Activated naive CD8-positive, alpha-beta T cell treated with anti-CD3 and anti-CD28 coated beads, Interleukin-2, amount 50 U/mL, for 16 hours (primary cell): ENCODE results near the gene OBSCN.

ENCODE experiments used
- DNase-seq: peaks from one replicate; pipeline ENCODE4 v3.0.0-alpha.2; 2020; ENCODE audit warnings: low read depth, low spot score

Gene OBSCN

DNA sequence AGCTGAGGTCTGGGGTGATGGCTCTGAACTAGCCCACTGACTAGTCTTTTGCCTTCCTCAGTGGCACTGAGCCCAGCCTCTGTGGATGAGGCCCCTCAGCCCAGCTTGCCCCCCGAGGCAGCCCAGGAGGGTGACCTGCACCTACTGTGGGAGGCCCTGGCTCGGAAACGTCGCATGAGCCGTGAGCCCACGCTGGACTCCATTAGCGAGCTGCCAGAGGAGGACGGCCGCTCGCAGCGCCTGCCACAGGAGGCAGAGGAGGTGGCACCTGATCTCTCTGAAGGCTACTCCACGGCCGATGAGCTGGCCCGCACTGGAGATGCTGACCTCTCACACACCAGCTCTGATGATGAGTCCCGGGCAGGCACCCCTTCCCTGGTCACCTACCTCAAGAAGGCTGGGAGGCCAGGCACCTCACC, 111.0 kb downstream of the OBSCN start:
- no peak for DNase-seq

DNA sequence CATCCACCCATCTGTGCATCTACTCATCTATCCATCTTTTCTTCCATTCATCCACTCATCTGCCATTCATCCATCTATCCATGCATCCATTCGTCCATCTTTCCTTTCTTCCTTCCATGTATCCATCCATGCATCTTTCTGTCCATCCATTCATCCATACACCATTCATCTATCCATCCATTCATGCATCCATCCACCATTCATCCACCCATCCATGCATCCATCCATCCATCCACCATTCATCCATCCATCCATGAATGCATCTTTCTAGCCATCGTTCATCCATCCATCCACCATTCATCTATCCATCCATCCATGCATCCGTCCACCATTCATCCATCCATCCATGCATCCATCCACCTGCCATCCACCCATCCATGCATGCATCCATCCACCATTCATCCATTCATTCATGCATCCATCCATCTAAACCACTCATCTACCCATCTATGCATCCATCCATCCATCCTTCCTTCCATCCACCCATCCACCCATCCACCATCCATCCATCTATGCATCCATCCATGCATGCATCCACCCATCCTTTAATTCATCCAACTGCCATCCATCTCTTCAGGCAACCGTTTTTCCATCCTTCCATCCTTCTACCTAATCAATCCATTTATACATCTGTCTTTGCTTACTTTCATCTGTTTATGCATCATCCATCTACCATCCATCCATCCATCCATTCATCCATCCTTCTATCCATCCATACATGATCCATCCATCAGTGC, 111.7 kb downstream of the OBSCN start:
- DNase-seq = no peak

DNA sequence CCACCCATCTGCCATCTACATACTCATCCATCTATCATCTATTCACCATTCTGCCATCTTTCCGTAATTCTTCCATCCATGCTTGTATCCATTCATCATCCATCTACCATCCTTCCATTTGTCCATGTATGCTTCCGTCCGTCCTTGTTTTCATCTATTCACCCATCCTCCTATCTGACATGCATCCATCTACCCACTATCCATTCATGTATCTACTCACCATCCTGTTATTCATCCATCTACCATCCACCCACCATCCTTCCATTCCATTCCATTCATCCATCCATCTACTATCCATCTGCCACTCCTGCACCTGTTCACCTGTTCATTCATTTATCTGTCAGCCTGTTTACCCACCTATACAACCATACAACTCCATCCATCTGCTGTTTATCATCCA, 112.5 kb downstream of the OBSCN start:
- DNase-seq = no peak

DNA sequence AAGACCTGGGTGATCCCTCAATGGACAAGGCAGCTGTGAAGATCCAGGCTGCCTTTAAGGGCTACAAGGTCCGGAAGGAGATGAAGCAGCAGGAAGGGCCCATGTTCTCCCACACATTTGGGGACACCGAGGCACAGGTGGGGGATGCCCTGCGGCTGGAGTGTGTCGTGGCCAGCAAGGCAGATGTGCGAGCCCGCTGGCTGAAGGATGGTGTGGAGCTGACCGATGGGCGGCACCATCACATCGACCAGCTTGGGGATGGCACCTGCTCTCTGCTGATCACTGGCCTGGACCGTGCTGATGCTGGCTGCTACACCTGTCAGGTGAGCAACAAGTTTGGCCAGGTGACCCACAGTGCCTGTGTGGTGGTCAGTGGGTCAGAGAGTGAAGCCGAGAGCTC, 113.6 kb downstream of the OBSCN start:
- no peak for DNase-seq

DNA sequence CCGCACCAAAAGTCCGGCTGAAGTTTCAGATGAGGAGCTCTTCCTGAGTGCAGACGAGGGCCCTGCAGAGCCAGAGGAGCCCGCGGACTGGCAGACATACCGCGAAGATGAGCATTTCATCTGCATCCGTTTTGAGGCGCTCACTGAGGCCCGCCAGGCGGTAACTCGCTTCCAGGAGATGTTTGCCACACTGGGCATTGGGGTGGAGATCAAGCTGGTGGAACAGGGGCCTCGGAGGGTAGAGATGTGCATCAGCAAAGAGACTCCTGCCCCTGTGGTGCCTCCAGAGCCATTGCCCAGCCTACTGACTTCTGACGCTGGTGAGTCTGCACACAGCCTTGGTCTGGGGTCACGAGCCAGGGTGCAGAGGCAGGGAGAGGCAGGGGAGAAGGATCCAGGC, 114.1 kb downstream of the OBSCN start:
- no peak for DNase-seq

DNA sequence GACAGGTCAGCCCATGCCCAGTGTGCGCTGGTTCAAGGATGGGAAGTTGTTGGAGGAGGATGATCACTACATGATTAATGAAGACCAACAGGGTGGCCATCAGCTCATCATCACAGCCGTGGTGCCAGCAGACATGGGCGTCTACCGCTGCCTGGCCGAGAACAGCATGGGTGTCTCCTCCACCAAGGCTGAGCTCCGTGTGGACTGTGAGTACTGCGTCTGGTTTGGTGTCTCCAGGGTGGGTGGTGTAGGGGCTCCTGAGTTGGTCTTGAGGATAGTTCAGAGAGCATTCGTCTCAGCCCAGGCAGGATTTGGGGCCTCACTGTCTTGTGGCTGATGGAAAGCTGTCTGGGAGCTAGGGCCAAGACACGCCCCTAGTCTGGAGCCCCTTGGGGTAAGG, 115.6 kb downstream of the OBSCN start:
- no peak for DNase-seq

DNA sequence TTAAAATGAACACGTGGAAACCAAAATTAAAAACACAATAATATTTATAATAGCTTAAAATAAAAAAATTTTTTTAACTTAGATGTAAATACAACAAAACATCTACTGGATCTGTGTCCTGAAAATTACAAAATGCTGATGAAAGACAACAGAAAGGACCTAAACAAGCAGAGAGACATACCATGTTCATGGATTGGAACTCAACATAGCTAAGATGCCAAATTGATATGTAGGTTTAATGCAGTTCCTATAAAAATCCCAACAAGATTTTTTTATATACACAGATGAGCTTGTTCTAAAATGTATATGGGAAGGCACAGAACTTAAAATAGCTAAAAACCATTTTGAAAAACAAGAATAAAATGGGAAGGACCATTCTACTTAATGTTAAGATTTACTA, 117.4 kb downstream of the OBSCN start:
- DNase-seq = no peak

DNA sequence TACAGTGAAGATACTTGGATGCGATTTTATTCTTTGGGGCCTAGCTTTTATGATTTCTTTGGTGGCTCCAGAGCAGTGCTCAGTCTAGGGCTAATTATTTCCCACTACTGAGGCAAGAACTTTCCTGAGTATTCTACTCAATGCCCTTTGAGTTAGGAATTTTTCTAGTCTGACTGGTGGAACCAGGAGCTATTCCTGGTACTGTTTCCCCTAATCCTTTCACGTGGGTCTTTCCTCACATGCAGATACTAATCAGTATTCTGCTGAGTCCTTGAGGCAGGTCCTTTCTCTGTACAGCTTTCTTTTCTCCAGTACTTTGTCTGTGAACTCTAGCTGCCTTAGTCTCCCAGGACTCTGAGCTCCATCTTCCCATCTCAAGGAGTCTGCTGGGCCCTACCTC, 122.0 kb downstream of the OBSCN start:
- DNase-seq = no peak

DNA sequence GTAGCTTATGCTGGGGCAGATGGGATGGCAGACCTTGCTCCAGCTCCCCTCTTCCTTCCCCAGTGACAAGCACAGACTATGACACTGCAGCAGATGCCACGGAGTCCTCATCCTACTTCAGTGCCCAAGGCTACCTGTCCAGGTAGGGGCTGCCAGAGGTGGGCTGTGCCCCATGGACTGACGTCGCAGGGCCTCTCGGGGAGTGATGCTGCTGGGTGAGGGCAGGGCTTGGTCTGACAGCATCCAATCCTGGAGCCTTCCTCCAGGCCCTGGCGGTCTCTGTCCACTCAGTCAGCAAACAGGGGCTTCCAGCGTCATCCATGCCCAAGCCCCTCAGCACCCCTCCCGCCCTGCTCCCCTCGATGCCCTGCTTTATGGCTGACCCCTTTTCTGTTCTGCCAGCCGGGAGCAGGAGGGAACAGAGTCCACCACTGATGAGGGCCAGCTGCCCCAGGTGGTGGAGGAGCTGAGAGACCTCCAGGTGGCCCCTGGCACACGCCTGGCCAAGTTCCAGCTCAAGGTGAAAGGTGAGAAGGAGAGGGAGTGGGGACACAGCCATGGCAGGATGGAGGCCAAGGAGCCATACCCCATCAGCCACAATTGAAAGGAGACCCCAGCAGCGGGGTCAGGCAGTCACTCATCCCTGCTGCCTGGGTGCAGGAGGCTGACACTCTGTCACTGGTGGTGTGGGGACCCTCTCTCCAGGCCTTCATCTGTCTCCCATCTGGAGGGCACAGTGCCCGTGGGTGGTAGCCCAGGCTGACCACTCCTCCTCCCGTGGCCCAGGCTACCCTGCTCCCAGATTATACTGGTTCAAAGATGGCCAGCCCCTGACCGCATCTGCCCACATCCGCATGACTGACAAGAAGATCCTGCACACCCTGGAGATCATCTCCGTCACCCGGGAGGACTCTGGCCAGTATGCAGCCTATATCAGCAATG, 125.2 kb downstream of the OBSCN start:
- no peak for DNase-seq

DNA sequence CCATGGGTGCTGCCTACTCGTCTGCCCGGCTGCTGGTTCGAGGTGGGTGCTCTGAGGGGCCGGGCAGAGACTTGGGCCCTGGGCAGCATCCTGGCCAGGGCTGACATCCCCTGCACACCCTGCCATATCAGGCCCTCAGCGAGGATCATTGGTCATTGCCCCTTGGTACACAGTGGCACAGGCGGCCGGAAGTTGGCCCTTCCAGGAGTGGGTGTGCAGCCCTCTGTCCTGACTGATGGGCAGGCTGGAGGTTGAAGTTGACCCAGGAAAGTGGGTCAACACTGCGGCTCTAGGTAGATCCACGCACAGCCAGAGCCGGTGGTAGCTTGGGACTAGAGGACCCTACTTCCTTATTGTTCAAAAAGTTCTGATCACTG, 125.9 kb downstream of the OBSCN start:
- no peak for DNase-seq

DNA sequence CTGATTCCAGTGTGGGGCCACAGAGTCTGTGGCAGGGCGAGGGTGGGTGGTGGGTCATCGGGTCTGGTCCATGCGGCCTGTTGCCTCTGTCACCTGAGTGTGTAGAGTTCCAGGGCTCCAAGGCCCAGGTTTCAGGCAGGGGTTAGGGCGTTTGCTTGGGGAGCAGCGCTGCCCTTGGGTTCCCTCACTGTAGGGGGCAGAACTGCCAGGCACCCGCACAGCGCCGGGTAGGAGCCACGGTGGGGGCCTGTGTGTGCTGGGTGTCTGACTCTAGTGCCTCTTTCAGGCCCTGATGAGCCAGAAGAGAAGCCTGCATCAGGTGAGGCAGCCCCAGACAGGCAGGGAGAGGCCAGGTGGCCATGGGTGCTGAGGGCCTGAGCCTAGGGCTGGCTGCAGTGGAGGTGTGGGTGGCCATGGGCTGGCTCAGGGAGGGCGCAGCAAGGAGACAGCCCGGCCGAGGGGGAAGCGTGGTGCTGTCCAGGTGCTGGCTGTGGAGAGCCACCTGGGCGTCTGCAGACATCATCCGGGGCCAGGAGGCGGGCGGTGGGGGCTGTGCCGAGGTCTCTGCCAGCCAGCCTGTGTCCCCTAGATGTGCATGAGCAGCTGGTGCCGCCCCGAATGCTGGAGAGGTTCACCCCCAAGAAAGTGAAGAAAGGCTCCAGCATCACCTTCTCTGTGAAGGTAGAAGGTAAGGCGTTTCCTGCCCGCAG, 126.5 kb downstream of the OBSCN start:
- no peak for DNase-seq

DNA sequence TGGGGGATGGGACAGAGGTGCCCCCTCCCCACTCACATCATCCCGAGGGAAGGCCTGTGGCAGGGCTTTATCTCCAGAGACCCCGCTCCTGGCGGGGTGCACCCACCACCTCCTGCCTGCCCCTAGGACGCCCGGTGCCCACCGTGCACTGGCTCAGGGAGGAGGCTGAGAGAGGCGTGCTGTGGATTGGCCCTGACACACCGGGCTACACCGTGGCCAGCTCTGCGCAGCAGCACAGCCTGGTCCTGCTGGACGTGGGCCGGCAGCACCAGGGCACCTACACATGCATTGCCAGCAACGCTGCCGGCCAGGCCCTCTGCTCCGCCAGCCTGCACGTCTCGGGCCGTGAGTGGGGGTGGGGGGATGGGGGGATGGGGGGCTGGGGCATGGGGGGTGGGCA, 127.1 kb downstream of the OBSCN start:
- no peak for DNase-seq

DNA sequence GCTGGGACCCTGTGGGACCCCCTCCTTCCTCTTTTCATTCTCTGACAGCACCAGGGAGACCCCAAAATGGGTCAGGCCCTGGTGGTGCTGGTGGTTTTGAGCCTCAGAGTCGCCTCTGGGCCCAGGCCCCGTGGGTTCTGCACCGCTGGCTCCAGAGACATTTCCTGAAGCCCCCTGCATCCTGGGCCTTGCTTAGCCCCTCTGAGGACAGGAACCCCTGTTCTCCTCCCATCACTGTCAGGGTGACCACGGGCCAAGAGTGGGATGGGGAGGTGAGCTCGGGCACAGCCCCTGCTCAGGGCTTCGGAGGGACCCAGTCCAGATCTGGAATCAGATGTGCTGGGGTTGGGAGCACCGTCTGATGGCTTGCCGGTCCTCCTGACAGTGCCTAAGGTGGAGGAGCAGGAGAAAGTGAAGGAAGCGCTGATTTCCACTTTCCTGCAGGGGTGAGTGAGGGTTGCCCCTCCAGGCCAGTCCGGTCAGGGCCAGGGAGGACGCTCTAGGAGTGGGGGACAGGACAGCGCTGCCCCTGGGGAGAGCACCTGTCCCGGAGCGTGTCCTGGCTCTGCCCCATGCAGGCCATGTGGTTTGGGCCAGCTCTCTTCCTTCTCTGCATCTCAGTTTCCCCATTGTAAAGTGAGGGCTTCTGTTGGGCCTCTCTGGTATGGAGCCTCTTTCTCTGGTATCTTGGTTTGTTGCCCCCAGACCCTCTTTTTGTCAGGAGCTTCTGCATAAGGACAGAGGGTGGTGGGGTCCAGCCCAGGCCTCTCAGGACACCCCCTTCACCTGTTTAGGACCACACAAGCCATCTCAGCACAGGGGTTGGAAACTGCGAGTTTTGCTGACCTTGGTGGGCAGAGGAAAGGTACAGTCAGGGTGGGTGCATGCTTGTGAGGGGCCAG, 127.8 kb downstream of the OBSCN start:
- DNase-seq = no peak

DNA sequence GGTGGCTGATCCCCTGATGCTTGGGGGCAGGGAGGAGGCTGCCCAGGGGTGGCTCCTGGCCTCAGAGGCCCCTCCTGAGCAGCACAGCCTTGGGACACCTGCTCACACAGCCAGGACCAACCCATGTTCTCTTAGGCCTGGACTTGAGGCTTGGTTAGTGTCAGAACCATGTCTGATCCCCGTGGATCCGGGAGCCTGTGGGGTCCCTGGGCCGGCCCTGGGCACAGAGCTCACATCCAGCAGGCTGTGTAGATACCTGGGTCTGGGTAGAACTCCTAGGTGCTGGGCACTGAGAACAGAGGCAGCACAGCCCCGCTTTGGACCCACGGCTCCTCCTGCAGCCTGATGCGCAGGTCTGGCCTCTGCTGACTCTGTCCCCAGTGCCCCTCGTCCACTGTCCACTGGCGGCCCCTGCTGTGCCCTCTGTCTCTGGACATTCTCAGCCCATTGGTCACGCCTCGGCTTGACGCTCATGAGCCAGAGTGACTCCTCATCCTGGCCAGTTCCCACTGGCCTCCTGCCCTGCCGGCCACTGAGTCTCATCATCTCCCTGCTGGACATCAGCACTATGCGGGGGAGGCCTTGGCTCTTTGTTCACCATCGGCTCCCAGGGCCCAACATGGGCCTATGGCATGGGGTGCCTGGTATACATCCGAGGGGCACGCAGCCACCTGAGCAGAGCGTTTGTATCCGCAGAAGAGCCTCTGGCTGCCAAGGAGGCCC, 128.6 kb downstream of the OBSCN start:
- no peak for DNase-seq

DNA sequence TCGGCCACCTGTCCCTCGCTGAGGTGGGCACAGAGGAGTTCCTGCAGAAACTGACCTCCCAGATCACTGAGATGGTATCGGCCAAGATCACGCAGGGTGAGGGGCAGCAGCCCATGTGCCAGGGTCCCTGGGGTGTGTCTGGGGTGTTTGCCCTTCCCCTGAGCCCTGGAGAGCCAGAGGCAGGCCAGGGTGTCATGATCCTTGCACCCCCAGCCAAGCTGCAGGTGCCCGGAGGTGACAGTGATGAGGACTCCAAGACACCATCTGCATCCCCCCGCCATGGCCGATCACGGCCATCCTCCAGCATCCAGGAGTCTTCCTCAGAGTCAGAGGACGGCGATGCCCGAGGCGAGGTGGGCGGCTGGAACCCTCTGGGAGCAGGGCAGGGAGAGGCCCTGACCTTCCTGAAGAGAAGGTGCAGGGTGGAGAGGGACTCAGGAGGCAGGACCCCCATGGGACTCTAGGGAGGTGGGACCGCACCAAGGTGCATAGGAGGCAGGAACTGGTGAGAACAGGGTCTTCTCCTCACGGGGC, 129.3 kb downstream of the OBSCN start:
- no peak for DNase-seq

DNA sequence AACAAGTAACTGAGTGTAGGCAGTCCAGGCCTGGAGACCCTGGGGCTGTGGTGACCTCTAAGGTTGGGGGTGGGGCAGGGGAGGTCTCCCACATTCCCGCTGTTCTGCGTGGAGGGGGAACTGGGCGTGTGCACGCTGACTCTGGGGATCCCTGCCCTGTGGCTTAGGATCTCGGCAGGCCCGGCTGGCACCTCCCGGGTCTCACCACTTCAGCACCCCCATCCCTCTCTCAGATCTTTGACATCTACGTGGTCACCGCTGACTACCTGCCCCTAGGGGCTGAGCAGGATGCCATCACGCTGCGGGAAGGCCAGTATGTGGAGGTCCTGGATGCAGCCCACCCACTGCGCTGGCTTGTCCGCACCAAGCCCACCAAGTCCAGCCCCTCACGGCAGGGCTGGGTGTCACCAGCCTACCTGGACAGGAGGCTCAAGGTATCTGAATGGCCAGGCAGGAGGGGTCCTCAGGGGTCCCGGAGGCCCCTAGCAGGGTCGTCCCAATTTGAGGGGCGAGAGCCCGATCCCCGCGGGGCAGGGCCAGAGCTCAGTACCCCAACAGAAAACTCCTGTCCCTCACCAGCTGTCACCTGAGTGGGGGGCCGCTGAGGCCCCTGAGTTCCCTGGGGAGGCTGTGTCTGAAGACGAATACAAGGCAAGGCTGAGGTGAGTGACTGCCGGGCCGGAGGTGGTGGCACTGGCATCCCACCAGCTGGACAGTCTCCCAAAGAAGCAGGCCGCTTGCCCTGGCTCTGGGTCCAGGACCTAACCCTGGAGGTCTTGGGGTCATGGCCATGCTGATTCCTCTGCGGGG, 130.1 kb downstream of the OBSCN start:
- DNase-seq = no peak

DNA sequence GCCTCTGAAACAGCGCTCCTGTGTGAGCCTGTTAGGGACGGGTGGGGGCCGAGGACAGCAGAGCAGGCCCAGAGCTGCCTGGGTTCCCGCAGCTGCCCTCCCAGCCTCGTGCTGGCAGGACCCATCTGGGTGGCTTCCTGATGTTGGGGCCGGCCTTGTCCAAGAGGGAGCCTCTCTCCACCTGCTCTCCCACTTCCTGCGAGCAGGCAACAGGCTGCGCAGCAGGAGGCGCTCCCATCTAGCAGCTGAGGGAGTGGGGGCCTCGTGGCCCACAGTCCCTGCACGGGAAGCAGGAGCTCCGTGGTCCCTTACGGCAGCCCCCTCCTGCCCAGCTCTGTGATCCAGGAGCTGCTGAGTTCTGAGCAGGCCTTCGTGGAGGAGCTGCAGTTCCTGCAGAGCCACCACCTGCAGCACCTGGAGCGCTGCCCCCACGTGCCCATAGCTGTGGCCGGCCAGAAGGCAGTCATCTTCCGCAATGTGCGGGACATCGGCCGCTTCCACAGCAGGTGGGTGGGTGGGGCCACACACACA, 130.7 kb downstream of the OBSCN start:
- DNase-seq = no peak

DNA sequence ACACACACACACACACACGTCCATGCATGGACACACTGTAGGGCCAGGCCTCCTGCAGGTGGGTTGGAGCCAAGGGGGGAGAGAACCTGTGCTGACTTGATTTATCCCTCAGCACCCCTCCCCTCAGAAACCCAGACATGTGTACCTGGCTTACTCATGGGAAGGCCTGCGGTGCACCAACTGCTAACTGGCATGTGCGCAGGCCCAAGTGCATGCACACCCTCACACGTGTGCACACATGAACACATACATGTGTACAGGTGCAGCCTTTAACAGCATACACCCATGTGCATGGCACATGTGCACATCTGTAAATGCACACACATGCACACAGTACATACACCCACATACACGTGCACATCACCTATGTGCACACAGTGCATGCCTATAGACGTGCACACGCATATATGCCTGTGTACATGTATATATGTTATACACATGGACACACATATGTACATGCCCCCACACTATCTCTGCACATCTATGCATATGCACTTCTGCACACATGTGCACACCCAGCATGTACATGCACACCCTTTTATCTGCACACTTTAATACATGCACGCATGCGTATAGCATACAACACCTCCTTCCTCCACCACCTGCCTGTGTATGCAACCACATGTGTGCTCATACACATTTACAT, 131.3 kb downstream of the OBSCN start:
- DNase-seq = no peak
